Mesendoderm (in vitro differentiated cells): ENCODE data around the gene MSGN1.

Experiments
- DNase-seq: peaks from one replicate; pipeline ENCODE4 v3.0.0; 2013
- H2AK5ac ChIP-seq: 2 replicates; pipeline ENCODE4 v1.6.1; 2013; ENCODE audit warnings: low read length, inconsistent platforms
- H2BK120ac ChIP-seq: 2 replicates; pipeline ENCODE4 v1.6.1; 2013; ENCODE audit warnings: low read depth, mild to moderate bottlenecking, low read length, moderate library complexity, mixed read lengths
- H2BK15ac ChIP-seq: replicated peaks from 2 replicates; pipeline ENCODE4 v1.6.1; 2013; ENCODE audit warnings: low read depth, mild to moderate bottlenecking, moderate library complexity
- H2BK5ac ChIP-seq: 2 replicates; pipeline ENCODE4 v1.6.1; 2013; ENCODE audit warnings: low read length, inconsistent platforms
- H3K18ac ChIP-seq: 2 replicates; pipeline ENCODE4 v1.6.1; 2013; ENCODE audit warnings: mild to moderate bottlenecking, low read length, mixed read lengths
- H3K23ac ChIP-seq: one replicate; pipeline ENCODE4 v1.6.1; 2013; ENCODE audit warnings: low read length
- H3K27ac ChIP-seq: 2 replicates; pipeline ENCODE4 v1.5.1; 2013; ENCODE audit warnings: low read depth, mild to moderate bottlenecking, inconsistent platforms, low read length, moderate library complexity
- H3K27me3 ChIP-seq: 2 replicates; pipeline ENCODE4 v1.6.1; 2013; ENCODE audit warnings: low read length, control low read depth, mild to moderate bottlenecking, inconsistent platforms; ENCODE audit not compliant: insufficient read depth, poor library complexity
- H3K36me3 ChIP-seq: 2 replicates; pipeline ENCODE4 v1.6.1; 2013; ENCODE audit warnings: low read length, inconsistent platforms; ENCODE audit not compliant: control insufficient read depth, insufficient read depth
- H3K4ac ChIP-seq: one replicate; pipeline ENCODE4 v1.6.1; 2013; ENCODE audit warnings: low read depth, mild to moderate bottlenecking, low read length, moderate library complexity
- H3K4me1 ChIP-seq: 2 replicates; pipeline ENCODE4 v1.6.1; 2013; ENCODE audit warnings: low read depth, low read length, inconsistent platforms; ENCODE audit not compliant: control insufficient read depth
- H3K4me2 ChIP-seq: 2 replicates; pipeline ENCODE4 v1.6.1; 2013; ENCODE audit warnings: low read length
- H3K4me3 ChIP-seq: 2 replicates; pipeline ENCODE4 v1.5.1; 2013; ENCODE audit warnings: mild to moderate bottlenecking, low read length
- H3K56ac ChIP-seq: one replicate; pipeline ENCODE4 v1.6.1; 2013; ENCODE audit warnings: low read length
- H3K79me1 ChIP-seq: 2 replicates; pipeline ENCODE4 v1.6.1; 2013; ENCODE audit warnings: low read length, inconsistent platforms
- H3K79me2 ChIP-seq: 2 replicates; pipeline ENCODE4 v1.6.1; 2013; ENCODE audit warnings: mild to moderate bottlenecking, low read length; ENCODE audit not compliant: control insufficient read depth, insufficient read depth
- H3K9ac ChIP-seq: 2 replicates; pipeline ENCODE4 v1.6.1; 2013; ENCODE audit warnings: low read length, inconsistent platforms
- H4K5ac ChIP-seq: one replicate; pipeline ENCODE4 v1.6.1; 2013; ENCODE audit warnings: low read length
- H4K8ac ChIP-seq: one replicate; pipeline ENCODE4 v1.6.1; 2013; ENCODE audit warnings: low read depth, mild to moderate bottlenecking, control low read depth, low read length, moderate library complexity
- WGBS: extraction: QIAGEN DNeasy Blood & Tissue Kit; methylation state at CpG from one replicate; pipeline ENCODE4 v1.1.7; 2013; ENCODE audit warnings: low lambda C conversion rate, missing lambda C conversion rate; ENCODE audit not compliant: insufficient coverage; ENCODE audit errors: extremely low coverage; 5-methylcytosine and 5-hydroxymethylcytosine counted together

The MSGN1 gene

GRCh38 chr2:17850151-17850550 lies 33.9 kb downstream of the MSGN1 start:
- no peaks in the 10 kb centered on the region for H3K27me3 ChIP-seq
- no peaks in the 10 kb centered on the region for H3K79me1 ChIP-seq
- H3K23ac ChIP-seq: no peak overlapping the region
- H2AK5ac ChIP-seq: no peak overlapping the region
- H3K9ac ChIP-seq: no peak overlapping the region
- no peak overlapping the region for H3K56ac ChIP-seq
- H3K4me3 ChIP-seq: no peak overlapping the region
- no peaks in the 10 kb centered on the region for H3K4me1 ChIP-seq
- no CpG with 5 or more reads among the region's 4 CpGs for WGBS
- H3K36me3 ChIP-seq: no peaks in the 10 kb centered on the region
- H3K79me2 ChIP-seq: no peaks in the 10 kb centered on the region
- no peak overlapping the region for H3K27ac ChIP-seq
- H3K4me2 ChIP-seq: no peak overlapping the region
- no peak for DNase-seq
- H2BK15ac ChIP-seq: no peak overlapping the region
- no peak overlapping the region for H4K8ac ChIP-seq
- no peak overlapping the region for H2BK5ac ChIP-seq
- H4K5ac ChIP-seq: no peak overlapping the region
- H2BK120ac ChIP-seq: no peak overlapping the region
- no peak overlapping the region for H3K18ac ChIP-seq
- H3K4ac ChIP-seq: no peak overlapping the region

- Histone ChIP-seq H2BK5ac (no peak overlapping the region), H3K79me1 (no peaks in the 10 kb centered on the region), H3K27me3 (no peaks in the 10 kb centered on the region), H2BK120ac (no peak overlapping the region), H3K27ac (no peak overlapping the region), H3K23ac (no peak overlapping the region), H3K18ac (no peak overlapping the region), H4K8ac (no peak overlapping the region), H3K4ac (no peak overlapping the region), H3K56ac (no peak overlapping the region), H3K79me2 (no peaks in the 10 kb centered on the region), H3K36me3 (no peaks in the 10 kb centered on the region), H3K9ac (no peak overlapping the region), H3K4me2 (no peak overlapping the region), H3K4me3 (no peak overlapping the region), H2AK5ac (no peak overlapping the region), H2BK15ac (no peak overlapping the region), H4K5ac (no peak overlapping the region), H3K4me1 (no peaks in the 10 kb centered on the region)
- no CpG with 5 or more reads among the region's 9 CpGs for WGBS
- peak; percentile 65 for DNase-seq
These were observed 35.7 kb downstream of the MSGN1 start for GRCh38 chr2:17851731-17852585.

GRCh38 chr2:17853799-17854198 lies 37.5 kb downstream of the MSGN1 start:
- H3K4me1 ChIP-seq: no peaks in the 10 kb centered on the region
- H3K4me3 ChIP-seq: no peak overlapping the region
- H2AK5ac ChIP-seq: no peak overlapping the region
- no peaks in the 10 kb centered on the region for H3K79me2 ChIP-seq
- no peaks in the 10 kb centered on the region for H3K27me3 ChIP-seq
- no peak overlapping the region for H3K4me2 ChIP-seq
- H3K79me1 ChIP-seq: no peaks in the 10 kb centered on the region
- H3K4ac ChIP-seq: no peak overlapping the region
- H4K8ac ChIP-seq: no peak overlapping the region
- H3K56ac ChIP-seq: no peak overlapping the region
- no peak overlapping the region for H3K27ac ChIP-seq
- H2BK5ac ChIP-seq: no peak overlapping the region
- H2BK120ac ChIP-seq: no peak overlapping the region
- no peak overlapping the region for H3K18ac ChIP-seq
- no peak overlapping the region for H3K23ac ChIP-seq
- no peak for DNase-seq
- no CpG with 5 or more reads among the region's 4 CpGs for WGBS
- no peak overlapping the region for H3K9ac ChIP-seq
- H4K5ac ChIP-seq: no peak overlapping the region
- no peaks in the 10 kb centered on the region for H3K36me3 ChIP-seq
- H2BK15ac ChIP-seq: no peak overlapping the region

GRCh38 chr2:17857021-17857420 lies 40.8 kb downstream of the MSGN1 start:
- Histone ChIP-seq H3K79me2 (no peaks in the 10 kb centered on the region), H3K9ac (no peak overlapping the region), H3K18ac (no peak overlapping the region), H3K4me3 (no peak overlapping the region), H3K23ac (no peak overlapping the region), H2BK120ac (no peak overlapping the region), H3K36me3 (no peaks in the 10 kb centered on the region), H3K56ac (no peak overlapping the region), H4K8ac (no peak overlapping the region), H2BK5ac (no peak overlapping the region), H3K4ac (no peak overlapping the region), H3K27ac (no peak overlapping the region), H2AK5ac (no peak overlapping the region), H3K27me3 (no peaks in the 10 kb centered on the region), H3K4me2 (no peak overlapping the region), H2BK15ac (no peak overlapping the region), H3K4me1 (no peaks in the 10 kb centered on the region), H4K5ac (no peak overlapping the region), H3K79me1 (no peaks in the 10 kb centered on the region)
- no CpG with 5 or more reads among the region's 3 CpGs for WGBS
- no peak for DNase-seq

- no peak overlapping the region for H3K4me3 ChIP-seq
- no peaks in the 10 kb centered on the region for H3K27me3 ChIP-seq
- no peak overlapping the region for H3K23ac ChIP-seq
- no peak overlapping the region for H4K5ac ChIP-seq
- no peak overlapping the region for H3K4ac ChIP-seq
- no peak overlapping the region for H3K18ac ChIP-seq
- no peak overlapping the region for H2AK5ac ChIP-seq
- no peak overlapping the region for H3K56ac ChIP-seq
- no peak overlapping the region for H2BK120ac ChIP-seq
- H3K9ac ChIP-seq: no peak overlapping the region
- no peak overlapping the region for H3K4me2 ChIP-seq
- no peaks in the 10 kb centered on the region for H3K4me1 ChIP-seq
- H3K79me1 ChIP-seq: no peaks in the 10 kb centered on the region
- no peak overlapping the region for H2BK15ac ChIP-seq
- no CpG with 5 or more reads among the region's 1 CpG for WGBS
- no peak overlapping the region for H4K8ac ChIP-seq
- no peak for DNase-seq
- H3K36me3 ChIP-seq: no peaks in the 10 kb centered on the region
- no peaks in the 10 kb centered on the region for H3K79me2 ChIP-seq
- H3K27ac ChIP-seq: no peak overlapping the region
- no peak overlapping the region for H2BK5ac ChIP-seq
These were observed 41.8 kb downstream of the MSGN1 start for GRCh38 chr2:17858064-17858463.

- H3K4ac ChIP-seq: no peak overlapping the region
- H3K56ac ChIP-seq: no peak overlapping the region
- H2BK120ac ChIP-seq: no peak overlapping the region
- H2AK5ac ChIP-seq: no peak overlapping the region
- no peak overlapping the region for H2BK15ac ChIP-seq
- no peak for DNase-seq
- no peak overlapping the region for H3K9ac ChIP-seq
- H3K4me3 ChIP-seq: no peak overlapping the region
- no peak overlapping the region for H3K18ac ChIP-seq
- no peaks in the 10 kb centered on the region for H3K27me3 ChIP-seq
- no peak overlapping the region for H3K4me2 ChIP-seq
- no peak overlapping the region for H2BK5ac ChIP-seq
- no peak overlapping the region for H4K5ac ChIP-seq
- no peak overlapping the region for H3K23ac ChIP-seq
- no CpG with 5 or more reads among the region's 4 CpGs for WGBS
- H4K8ac ChIP-seq: no peak overlapping the region
- H3K79me2 ChIP-seq: no peaks in the 10 kb centered on the region
- no peaks in the 10 kb centered on the region for H3K36me3 ChIP-seq
- no peak overlapping the region for H3K27ac ChIP-seq
- no peaks in the 10 kb centered on the region for H3K4me1 ChIP-seq
- no peaks in the 10 kb centered on the region for H3K79me1 ChIP-seq
These were observed 47.3 kb downstream of the MSGN1 start for GRCh38 chr2:17863539-17863938.
